Right atrium auricular region (tissue), 2 donors: ENCODE results near the gene PLXNB3. TPM values are rescaled to one million over a fixed set of nuclear protein-coding genes. Genes with fewer than 3 reads are reported as not detected.
"Not testable (repeated sequence)": the region's sequence is repeated elsewhere in the genome, so short reads cannot be mapped to it uniquely, and the experiment has no call there.

Source experiments
- DNase-seq: peaks from one replicate; pipeline ENCODE4 v3.0.0-alpha.2; 2019; ENCODE audit warnings: low spot score
- H3K27ac ChIP-seq, 2 donors: fragments of 200-600 bp; sonication (generic); 1 replicate in 1 of 2; 2 replicates in 1 of 2; pipeline ENCODE4 v1.5.1; 2016 to 2019
- H3K27me3 ChIP-seq, 2 donors: fragments of 200-600 bp; sonication (generic); one replicate each; pipeline versions ENCODE4 v1.5.1 to v1.6.0; 2017 to 2019
- H3K36me3 ChIP-seq: fragments of 200-600 bp; sonication (generic); one replicate; pipeline ENCODE4 v1.5.1; 2016
- H3K4me1 ChIP-seq, 2 donors: fragments of 200-600 bp; sonication (generic); one replicate each; pipeline versions ENCODE4 v1.5.1 to v1.6.0; 2017 to 2019
- H3K4me3 ChIP-seq, 2 donors: fragments of 200-600 bp; sonication (generic); 1 replicate in 1 of 2; 2 replicates in 1 of 2; pipeline ENCODE4 v1.5.1; 2017 to 2019; ENCODE audit warnings: mild to moderate bottlenecking in 1 of 2, moderate library complexity in 1 of 2
- H3K9me3 ChIP-seq, 2 donors: fragments of 200-600 bp; sonication (generic); one replicate each; pipeline ENCODE4 v1.5.1; 2019
- CTCF ChIP-seq, 2 donors: fragments of 200-600 bp; sonication (generic); IDR thresholded peaks; one replicate each; pipeline ENCODE4 v1.5.1; 2019; ENCODE audit warnings: antibody characterized with exemption in 2 of 2
- total RNA-seq, 2 donors: library from RNA; depleted of rRNA; stranded (reverse); fragments of >200 nt; gene quantifications; one replicate each; pipeline ENCODE4 v1.1.0, GENCODE V29; 2016

Gene PLXNB3
- total RNA-seq, 2 donors from 2014 or later = 5.6 to 8.2 TPM

DNA sequence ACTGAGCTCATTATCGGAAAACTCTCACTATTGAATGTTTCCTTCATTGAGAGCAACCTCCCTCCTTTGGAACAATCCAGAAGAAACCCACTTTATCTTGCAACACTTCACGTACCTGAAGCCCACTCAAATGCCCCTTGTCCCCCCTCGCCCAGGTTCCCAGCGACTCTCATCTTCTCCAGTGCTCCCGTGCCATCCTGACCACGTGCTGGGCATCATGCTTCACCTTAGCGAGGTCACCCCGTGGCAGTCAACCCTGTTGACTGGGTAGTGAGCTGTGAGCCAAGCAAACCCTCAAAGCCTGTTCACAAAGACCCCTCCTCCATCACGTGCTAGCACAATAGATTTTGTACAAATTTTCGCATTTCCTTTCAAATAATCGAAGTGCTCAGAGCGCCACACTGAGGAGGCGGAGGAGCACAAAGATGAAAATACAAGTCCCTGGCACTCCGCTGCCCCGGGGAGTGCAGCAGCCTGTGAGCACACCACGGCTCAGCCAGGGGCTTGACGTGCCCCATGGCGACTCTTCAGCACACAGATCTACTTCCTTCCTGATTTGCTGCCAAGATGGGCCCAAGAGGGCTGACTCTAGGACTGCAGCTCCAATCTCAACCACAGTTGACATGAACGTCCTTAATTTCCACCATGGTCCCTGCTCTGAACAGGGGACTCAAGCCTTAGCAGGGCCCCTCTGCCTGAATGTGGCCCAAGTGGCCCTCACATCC lies 50.7 kb downstream of the PLXNB3 start:
- no peak overlapping the region for H3K27ac ChIP-seq
- H3K27me3 ChIP-seq = no peaks in the 10 kb centered on the region
- no peak overlapping the region for H3K4me3 ChIP-seq
- no peak for DNase-seq
- H3K36me3 ChIP-seq = no peaks in the 10 kb centered on the region
- TF ChIP-seq CTCF (IDR thresholded peaks at IDR 0.05) = no peak
- H3K4me1 ChIP-seq = peaks cover 0 to 6% of the 10 kb centered on the region in 2 donors
- no peaks in the 10 kb centered on the region for H3K9me3 ChIP-seq

DNA sequence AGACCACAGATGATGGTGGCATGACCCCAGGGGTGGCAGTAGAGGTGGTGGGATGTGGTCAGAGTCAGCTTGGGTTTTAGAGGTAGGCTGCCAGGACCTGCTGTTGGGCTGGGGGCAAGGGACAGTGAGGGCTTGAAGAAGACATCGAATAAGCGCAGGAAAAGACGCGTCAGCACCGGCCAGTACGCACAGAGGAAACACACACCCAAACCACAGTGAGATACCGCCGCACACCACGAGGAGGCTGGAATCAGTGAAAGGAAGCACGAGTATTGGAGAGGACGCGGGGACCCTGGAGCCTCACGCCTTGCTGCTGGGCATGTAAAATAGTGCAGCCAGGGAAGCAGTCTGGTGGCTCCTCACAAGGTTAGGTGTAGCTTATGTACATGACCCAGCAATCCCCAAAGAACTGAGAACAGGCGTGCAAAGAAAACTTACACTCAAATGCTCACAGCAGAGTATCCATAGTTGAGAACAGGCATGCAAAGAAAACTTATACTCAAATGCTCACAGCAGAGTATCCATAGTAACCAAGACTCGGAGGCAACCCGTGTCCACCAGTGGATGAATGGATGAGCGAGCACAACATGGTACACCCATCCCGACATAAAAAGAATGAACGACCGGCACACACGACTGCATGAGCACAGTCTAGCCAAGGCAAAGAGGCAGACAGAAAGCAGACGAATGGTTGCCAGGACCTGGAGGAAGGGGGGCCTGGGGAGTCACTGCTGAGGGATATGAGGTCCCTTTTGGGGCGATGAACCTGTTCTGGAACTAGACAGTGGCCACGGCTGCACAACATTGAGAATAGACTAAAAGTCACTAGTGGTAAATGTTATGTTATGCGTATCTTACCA lies 53.0 kb downstream of the PLXNB3 start:
- peaks cover 0 to 6% of the 10 kb centered on the region in 2 donors for H3K4me1 ChIP-seq
- no peak overlapping the region for H3K27ac ChIP-seq
- H3K4me3 ChIP-seq = no peak overlapping the region
- no peaks in the 10 kb centered on the region for H3K9me3 ChIP-seq
- no peak for DNase-seq
- no peaks in the 10 kb centered on the region for H3K27me3 ChIP-seq
- no peaks in the 10 kb centered on the region for H3K36me3 ChIP-seq
- no peak for TF ChIP-seq CTCF (IDR thresholded peaks at IDR 0.05)

DNA sequence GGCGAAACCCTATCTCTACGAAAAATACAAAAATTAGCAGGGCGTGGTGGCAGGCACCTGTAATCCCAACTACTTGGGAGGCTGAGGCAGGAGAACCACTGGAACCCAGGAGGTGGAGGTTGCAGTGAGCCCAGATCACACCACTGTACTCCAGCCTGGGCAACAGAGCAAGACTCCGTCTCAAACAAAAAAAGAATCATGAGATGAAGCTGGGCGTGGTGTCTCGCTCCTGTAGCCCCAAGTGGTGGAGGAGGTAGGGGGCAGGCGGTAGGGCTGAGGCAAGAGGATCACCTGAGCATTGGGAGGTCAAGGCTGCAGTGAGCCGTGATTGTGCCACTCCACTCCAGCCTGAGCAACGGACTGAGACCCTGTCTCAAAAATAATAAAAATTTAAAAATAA lies 54.0 kb downstream of the PLXNB3 start:
- H3K27me3 ChIP-seq, H3K27ac ChIP-seq, H3K9me3 ChIP-seq, DNase-seq, H3K4me3 ChIP-seq, H3K4me1 ChIP-seq, H3K36me3 ChIP-seq: not testable (repeated sequence)

DNA sequence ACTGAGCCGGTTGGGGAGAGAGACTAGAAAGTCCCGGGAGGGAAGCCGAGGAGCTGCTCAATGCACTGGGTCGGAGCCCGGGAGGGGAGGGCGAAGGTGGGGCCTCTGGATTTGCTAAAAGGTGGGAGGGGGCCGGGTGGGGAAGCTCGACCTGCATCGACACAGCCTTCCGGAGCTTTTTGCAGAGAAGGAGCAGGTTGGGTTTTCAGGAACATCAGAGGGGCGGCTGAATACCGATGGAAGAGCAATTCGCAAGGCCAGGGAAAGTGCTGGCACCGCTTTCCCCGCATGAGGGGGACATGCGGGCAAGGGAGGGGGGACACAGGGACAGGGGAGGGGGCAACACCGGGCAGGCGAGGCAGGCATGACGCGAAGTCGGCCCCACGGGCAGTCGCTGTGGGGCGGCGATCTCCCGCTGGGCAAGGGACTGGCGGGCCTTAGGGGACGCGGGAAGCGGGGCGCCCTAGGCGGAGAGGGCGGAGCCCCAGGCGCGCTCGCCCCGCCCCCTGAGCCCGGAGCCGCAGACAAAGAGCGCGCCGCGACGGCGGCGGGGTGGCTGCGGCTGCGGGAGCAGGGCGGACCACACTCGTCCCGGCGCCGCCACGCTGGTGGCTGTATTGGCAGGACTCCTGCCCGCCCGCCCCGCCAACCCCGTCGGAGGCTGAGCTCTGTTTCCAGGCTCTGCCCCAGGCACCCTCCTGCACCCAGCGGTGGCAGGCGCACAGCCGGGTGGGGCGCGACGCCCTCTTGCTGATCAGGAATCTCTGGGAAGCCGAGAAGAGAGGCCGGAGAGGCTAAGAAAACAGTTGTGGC lies 54.7 kb downstream of the PLXNB3 start:
- no peaks in the 10 kb centered on the region for H3K36me3 ChIP-seq
- no peaks in the 10 kb centered on the region for H3K27me3 ChIP-seq
- DNase-seq = no peak
- peak overlapping the region; percentile 22 to 46 for H3K4me3 ChIP-seq
- no peaks in the 10 kb centered on the region for H3K9me3 ChIP-seq
- peak in 1 of 2 donors; percentile 8 for TF ChIP-seq CTCF (IDR thresholded peaks at IDR 0.05)
- H3K4me1 ChIP-seq = peaks cover 0 to 6% of the 10 kb centered on the region in 2 donors
- H3K27ac ChIP-seq = no peak overlapping the region

DNA sequence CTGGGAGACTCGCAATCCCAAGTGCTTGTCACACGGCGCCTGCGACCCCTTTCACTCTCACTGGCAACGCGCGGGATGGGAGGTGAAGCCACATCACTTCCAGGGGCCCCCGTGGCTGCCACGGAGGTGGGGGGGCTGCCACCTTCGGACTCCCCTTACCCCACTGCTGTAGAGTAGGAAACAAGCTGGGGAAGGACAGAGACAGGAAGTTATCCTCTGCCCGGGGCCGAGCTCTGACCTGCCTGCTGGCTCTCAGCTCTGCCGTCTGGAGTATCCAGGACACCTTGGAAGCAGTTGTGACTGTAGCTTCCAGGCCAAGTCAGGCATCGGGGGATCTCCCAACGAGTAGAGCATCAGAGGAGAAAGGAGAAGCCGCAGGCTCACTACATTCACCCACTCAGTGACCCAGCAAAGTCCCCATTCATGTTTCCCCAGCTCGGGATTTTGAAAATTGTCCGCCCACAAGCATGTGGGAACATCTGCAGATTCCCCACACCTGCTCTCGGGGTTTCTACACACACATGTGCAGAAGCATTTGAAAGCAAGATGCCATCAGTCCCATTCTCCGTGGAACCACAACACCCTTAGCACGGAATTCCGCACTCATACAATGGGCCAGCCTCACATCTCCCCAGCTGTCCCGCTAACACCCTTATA lies 55.5 kb downstream of the PLXNB3 start:
- Histone ChIP-seq H3K4me3 (peak overlapping the region; percentile 22 to 46), H3K4me1 (peaks cover 0 to 6% of the 10 kb centered on the region in 2 donors), H3K27me3 (no peaks in the 10 kb centered on the region), H3K36me3 (no peaks in the 10 kb centered on the region), H3K9me3 (no peaks in the 10 kb centered on the region), H3K27ac (no peak overlapping the region)
- TF ChIP-seq CTCF (IDR thresholded peaks at IDR 0.05) = no peak
- no peak for DNase-seq
